Measurements from ENCODE around the gene USE1. TPM values are rescaled to one million over a fixed set of nuclear protein-coding genes. Genes with fewer than 3 reads are reported as not detected.

Gene USE1
- total RNA-seq, 2 donors from 2014 or later, result 13.2 to 20.1 TPM

DNA sequence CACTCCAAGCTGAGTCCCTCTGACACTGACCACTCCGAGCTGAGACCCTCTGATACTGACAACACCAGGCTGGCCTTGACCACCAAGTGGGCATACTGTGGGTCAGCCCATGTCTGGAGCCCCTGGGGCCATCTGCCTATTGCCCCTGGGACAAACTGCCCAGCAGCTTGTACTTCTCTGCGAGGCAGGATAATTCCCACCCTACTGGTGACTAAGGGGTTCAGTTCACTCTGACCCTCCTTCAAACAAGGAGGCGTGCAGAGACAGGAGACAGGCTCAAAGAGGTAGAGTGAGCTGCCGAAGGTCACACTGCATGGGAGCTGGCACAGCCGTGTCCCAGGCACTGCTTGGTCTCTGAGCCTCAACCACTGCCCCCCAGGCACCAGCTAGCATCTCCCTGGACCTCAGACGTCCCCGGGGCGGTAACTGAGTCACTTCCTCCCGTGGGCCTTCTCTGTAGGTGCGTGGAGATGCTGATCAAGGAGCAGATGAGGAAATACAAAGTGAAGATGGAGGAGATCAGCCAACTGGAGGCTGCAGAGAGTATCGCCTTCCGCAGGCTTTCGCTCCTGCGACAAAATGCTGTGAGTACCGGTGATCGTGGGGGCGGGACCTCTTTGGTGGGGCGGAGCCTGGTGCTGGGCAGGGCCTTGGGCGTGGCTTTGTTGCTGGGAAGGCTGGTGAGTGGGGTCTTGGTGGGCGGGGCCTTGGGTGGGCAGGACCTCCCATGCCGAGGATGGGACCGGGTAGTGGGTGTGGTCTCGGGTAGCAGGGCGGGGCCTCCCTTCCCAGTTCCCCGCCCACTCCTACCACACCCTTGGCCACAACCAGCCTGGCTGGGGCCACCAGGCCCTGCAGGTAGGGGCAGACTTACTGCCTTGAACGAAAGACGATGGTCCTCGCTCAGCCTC, 5.8 kb upstream of the USE1 start:
- Histone ChIP-seq H3K4me3 (no peak overlapping the region), H3K36me3 (replicated peaks in 1 of 2; ENCODE audit: insufficient read depth in 1 of 2, low read depth in 2 of 2) (no peaks in the 10 kb centered on the region), H3K4me1 (peaks cover 2% of the 10 kb centered on the region), H3K27me3 (no peaks in the 10 kb centered on the region), H3K9me3 (no peaks in the 10 kb centered on the region), H3K27ac (no peak overlapping the region)
- intact Hi-C loops (cut with DNase I), result loop anchor here (10.0 kb wide), 1 partner anchor 135 kb away; the partner anchor contains the start of genes HAUS8 and MYO9B
- no peak for TF ChIP-seq POLR2A (IDR thresholded peaks at IDR 0.05)
- TF ChIP-seq, protein P1, sequence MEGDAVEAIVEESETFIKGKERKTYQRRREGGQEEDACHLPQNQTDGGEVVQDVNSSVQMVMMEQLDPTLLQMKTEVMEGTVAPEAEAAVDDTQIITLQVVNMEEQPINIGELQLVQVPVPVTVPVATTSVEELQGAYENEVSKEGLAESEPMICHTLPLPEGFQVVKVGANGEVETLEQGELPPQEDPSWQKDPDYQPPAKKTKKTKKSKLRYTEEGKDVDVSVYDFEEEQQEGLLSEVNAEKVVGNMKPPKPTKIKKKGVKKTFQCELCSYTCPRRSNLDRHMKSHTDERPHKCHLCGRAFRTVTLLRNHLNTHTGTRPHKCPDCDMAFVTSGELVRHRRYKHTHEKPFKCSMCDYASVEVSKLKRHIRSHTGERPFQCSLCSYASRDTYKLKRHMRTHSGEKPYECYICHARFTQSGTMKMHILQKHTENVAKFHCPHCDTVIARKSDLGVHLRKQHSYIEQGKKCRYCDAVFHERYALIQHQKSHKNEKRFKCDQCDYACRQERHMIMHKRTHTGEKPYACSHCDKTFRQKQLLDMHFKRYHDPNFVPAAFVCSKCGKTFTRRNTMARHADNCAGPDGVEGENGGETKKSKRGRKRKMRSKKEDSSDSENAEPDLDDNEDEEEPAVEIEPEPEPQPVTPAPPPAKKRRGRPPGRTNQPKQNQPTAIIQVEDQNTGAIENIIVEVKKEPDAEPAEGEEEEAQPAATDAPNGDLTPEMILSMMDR (IDR thresholded peaks at IDR 0.05), result no peak
- ATAC-seq, result no peak
- WGBS, 2 donors, result 75 to 81% methylated on average over 23 to 28 of the region's 28 CpGs
- no peak for DNase-seq

DNA sequence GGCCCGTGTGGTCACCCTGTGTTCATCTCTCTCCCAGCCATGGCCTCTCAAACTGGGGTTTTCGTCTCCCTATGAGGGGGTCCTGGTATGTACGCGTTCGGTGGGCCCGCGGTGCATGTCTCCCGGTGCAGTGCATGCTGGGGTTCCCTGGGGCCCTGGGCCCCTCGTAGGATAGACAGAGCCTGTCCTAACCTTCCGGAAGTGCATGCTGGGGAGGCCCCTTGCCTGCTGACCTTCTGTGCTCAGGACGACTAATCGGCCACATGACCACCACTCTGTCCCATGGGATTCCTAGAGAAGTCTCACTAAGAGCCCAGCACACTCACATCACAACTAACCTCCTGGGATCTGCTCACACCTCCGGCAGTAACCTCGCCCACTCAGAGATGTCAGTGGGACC, 4.9 kb upstream of the USE1 start:
- Histone ChIP-seq H3K9me3 (no peaks in the 10 kb centered on the region), H3K4me1 (peaks cover 8% of the 10 kb centered on the region), H3K27me3 (no peaks in the 10 kb centered on the region), H3K4me3 (no peak overlapping the region), H3K27ac (no peak overlapping the region), H3K36me3 (replicated peaks in 1 of 2; ENCODE audit: insufficient read depth in 1 of 2, low read depth in 2 of 2) (no peaks in the 10 kb centered on the region)
- ATAC-seq (no peak), DNase-seq (no peak)
- 84 to 87% methylated on average over 4 to 14 of the region's 14 CpGs for WGBS, 2 donors
- TF ChIP-seq, protein P1 (IDR thresholded peaks at IDR 0.05), result no peak
- TF ChIP-seq POLR2A (IDR thresholded peaks at IDR 0.05), result no peak
- intact Hi-C loops (cut with DNase I), result loop anchor here (10.0 kb wide), 1 partner anchor 135 kb away; the partner anchor contains the start of genes HAUS8 and MYO9B

DNA sequence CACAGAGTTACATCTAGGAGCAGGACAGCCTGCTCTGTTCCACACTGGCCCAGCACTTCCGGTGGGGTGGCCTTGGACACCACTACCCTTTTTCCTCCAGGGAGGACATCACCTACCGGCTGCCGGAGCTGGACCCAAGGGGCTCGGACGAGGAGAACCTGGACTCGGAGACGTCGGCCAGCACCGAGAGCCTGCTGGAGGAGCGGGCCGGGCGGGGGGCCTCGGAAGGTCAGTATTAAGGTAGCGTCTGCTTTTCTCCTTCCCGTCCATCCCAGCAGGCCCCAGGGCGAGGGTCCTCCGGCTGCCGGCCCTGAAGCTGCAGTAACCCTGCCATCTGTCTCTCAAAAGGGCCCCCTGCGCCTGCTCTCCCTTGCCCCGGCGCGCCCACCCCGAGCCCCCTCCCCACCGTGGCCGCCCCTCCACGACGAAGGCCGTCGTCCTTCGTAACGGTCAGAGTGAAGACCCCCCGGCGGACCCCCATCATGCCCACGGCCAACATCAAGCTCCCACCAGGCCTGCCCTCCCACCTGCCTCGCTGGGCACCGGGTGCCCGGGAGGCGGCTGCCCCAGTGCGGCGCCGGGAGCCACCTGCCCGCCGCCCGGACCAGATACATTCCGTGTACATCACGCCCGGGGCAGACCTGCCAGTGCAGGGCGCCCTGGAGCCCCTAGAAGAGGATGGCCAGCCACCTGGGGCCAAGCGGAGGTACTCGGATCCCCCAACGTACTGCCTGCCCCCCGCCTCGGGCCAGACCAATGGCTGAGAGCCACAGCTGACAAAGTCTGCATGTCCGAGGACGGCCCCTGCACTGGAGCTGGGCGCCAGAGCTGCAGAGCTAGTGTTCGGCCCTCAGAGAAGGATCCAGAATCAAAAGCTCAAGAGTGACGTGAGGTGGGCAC, 3.4 kb upstream of the USE1 start:
- no peak overlapping the region for H3K4me3 ChIP-seq
- intact Hi-C loops (cut with DNase I), result loop anchor here (10.0 kb wide), 1 partner anchor 137 kb away; the partner anchor contains the start of genes HAUS8 and MYO9B
- no peak for ATAC-seq

DNA sequence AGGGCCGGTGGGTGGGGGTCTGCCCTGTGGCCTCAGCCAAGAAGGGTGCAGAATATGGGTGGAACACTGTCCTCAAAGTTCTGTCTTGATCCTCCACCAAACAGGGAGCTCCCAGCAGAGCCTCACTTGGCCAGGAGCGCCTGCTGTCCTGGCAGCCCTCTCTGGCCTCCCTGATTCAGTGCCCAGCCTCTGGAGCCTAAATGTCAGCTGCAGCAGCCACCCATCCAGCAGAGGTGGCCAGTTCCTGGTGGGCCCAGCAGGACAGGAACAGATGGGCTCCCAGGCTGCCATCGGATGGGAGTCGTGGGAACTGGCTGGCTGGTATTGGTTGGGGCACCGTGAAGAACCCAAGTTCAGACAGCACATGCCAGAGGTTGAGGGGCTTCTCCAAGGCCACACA, 1.8 kb upstream of the USE1 start:
- intact Hi-C loops (cut with DNase I), result loop anchor here (10.0 kb wide), 1 partner anchor 139 kb away; the partner anchor contains the start of genes HAUS8 and MYO9B
- Histone ChIP-seq H3K36me3 (replicated peaks in 1 of 2; ENCODE audit: insufficient read depth in 1 of 2, low read depth in 2 of 2) (peaks cover 7 to 10% of the 10 kb centered on the region in 2 donors), H3K4me3 (no peak overlapping the region), H3K4me1 (peaks cover 19% of the 10 kb centered on the region), H3K27me3 (no peaks in the 10 kb centered on the region), H3K27ac (no peak overlapping the region), H3K9me3 (no peaks in the 10 kb centered on the region)
- DNase-seq (no peak), ATAC-seq (no peak)
- no peak for TF ChIP-seq POLR2A (IDR thresholded peaks at IDR 0.05)
- TF ChIP-seq, protein P1 (IDR thresholded peaks at IDR 0.05), result no peak
- 79 to 91% methylated on average over 3 to 5 of the region's 5 CpGs for WGBS, 2 donors

More for the DNA sequence above, 3.4 kb upstream of the USE1 start:
- H3K36me3 ChIP-seq (replicated peaks in 1 of 2; ENCODE audit: insufficient read depth in 1 of 2, low read depth in 2 of 2), result no peaks in the 10 kb centered on the region
- no peak for DNase-seq
- peaks cover 19% of the 10 kb centered on the region for H3K4me1 ChIP-seq
- 88 to 92% methylated on average over 13 to 40 of the region's 58 CpGs for WGBS, 2 donors
- H3K27me3 ChIP-seq, result no peaks in the 10 kb centered on the region
- TF ChIP-seq POLR2A (IDR thresholded peaks at IDR 0.05), result no peak
- TF ChIP-seq, protein P1 (IDR thresholded peaks at IDR 0.05), result no peak
- no peaks in the 10 kb centered on the region for H3K9me3 ChIP-seq
- H3K27ac ChIP-seq, result no peak overlapping the region

Data from body of pancreas (tissue), 4 donors.